ENCODE results near the gene GLS2. TPM values are rescaled to one million over a fixed set of nuclear protein-coding genes. Genes with fewer than 3 reads are reported as not detected.
"Not testable (repeated sequence)": the region's sequence is repeated elsewhere in the genome, so short reads cannot be mapped to it uniquely, and the experiment has no call there.

Gene GLS2
- not detected in 2 replicates for total RNA-seq (2014; rRNA removed; shearing (Covaris generic))
- polyA plus RNA-seq (2015; cell fraction: cytosol; rRNA removed): not detected in 2 replicates
- not detected in 2 replicates for polyA plus RNA-seq (2015; cell fraction: nucleus; rRNA removed)

- in situ Hi-C loops (cut with HindIII; ENCODE audit: low pct_unique_long_range_greater_than_20kb, low sequenced_read_pairs): no loop called here
- no peak for DNase-seq (ENCODE audit: low read depth, low spot score)
Observed at GRCh38 chr12:56488041-56488955, at the start of gene GLS2. Gene GLS2, minus strand, starts transcription at chr12:56488161. Its CDS starts 43 bp downstream, at chr12:56488118.

- in situ Hi-C loops (cut with HindIII; ENCODE audit: low pct_unique_long_range_greater_than_20kb, low sequenced_read_pairs): no loop called here
- DNase-seq (ENCODE audit: low read depth, low spot score): no peak
Observed at GRCh38 chr12:56537546-56537945, 49.6 kb upstream of the GLS2 start.

GRCh38 chr12:56530390-56531055 lies 42.6 kb upstream of the GLS2 start:
- DNase-seq (ENCODE audit: low read depth, low spot score): no peak
- in situ Hi-C loops (cut with HindIII; ENCODE audit: low pct_unique_long_range_greater_than_20kb, low sequenced_read_pairs): no loop called here

- in situ Hi-C loops (cut with HindIII; ENCODE audit: low pct_unique_long_range_greater_than_20kb, low sequenced_read_pairs): no loop called here
Observed at GRCh38 chr12:56529656-56530055, 41.7 kb upstream of the GLS2 start.

GRCh38 chr12:56528846-56529245 lies 40.9 kb upstream of the GLS2 start:
- in situ Hi-C loops (cut with HindIII; ENCODE audit: low pct_unique_long_range_greater_than_20kb, low sequenced_read_pairs): no loop called here
- DNase-seq (ENCODE audit: low read depth, low spot score): no peak

More at GRCh38 chr12:56529656-56530055, 41.7 kb upstream of the GLS2 start:
- DNase-seq (ENCODE audit: low read depth, low spot score): peak; percentile 20

GRCh38 chr12:56522411-56523193 lies 34.6 kb upstream of the GLS2 start:
- in situ Hi-C loops (cut with HindIII; ENCODE audit: low pct_unique_long_range_greater_than_20kb, low sequenced_read_pairs): loop anchor here (25.0 kb wide), 1 partner anchor 90 kb away; no protein-coding TSS in a partner anchor
- peak; percentile 13 for DNase-seq (ENCODE audit: low read depth, low spot score)

GRCh38 chr12:56521590-56522371 lies 33.8 kb upstream of the GLS2 start, which contains the start of gene RBMS2:
Gene RBMS2, plus strand, starts transcription at chr12:56521820. Its CDS starts 204 bp downstream, at chr12:56522024.
- DNase-seq (ENCODE audit: low read depth, low spot score): peak; percentile 93
- in situ Hi-C loops (cut with HindIII; ENCODE audit: low pct_unique_long_range_greater_than_20kb, low sequenced_read_pairs): loop anchor here (25.0 kb wide), 1 partner anchor 91 kb away; no protein-coding TSS in a partner anchor

GRCh38 chr12:56521209-56521589 lies 33.2 kb upstream of the GLS2 start:
- DNase-seq (ENCODE audit: low read depth, low spot score): no peak
- in situ Hi-C loops (cut with HindIII; ENCODE audit: low pct_unique_long_range_greater_than_20kb, low sequenced_read_pairs): loop anchor here (25.0 kb wide), 1 partner anchor 91 kb away; no protein-coding TSS in a partner anchor

GRCh38 chr12:56520506-56520905 lies 32.5 kb upstream of the GLS2 start:
- in situ Hi-C loops (cut with HindIII; ENCODE audit: low pct_unique_long_range_greater_than_20kb, low sequenced_read_pairs): loop anchor here (25.0 kb wide), 1 partner anchor 92 kb away; no protein-coding TSS in a partner anchor

GRCh38 chr12:56520048-56520447 lies 32.1 kb upstream of the GLS2 start:
- in situ Hi-C loops (cut with HindIII; ENCODE audit: low pct_unique_long_range_greater_than_20kb, low sequenced_read_pairs): loop anchor here (25.0 kb wide), 1 partner anchor 92 kb away; no protein-coding TSS in a partner anchor

More at GRCh38 chr12:56520506-56520905, 32.5 kb upstream of the GLS2 start:
- DNase-seq (ENCODE audit: low read depth, low spot score): no peak

GRCh38 chr12:56518570-56518969 lies 30.6 kb upstream of the GLS2 start:
- in situ Hi-C loops (cut with HindIII; ENCODE audit: low pct_unique_long_range_greater_than_20kb, low sequenced_read_pairs): loop anchor here (25.0 kb wide), 1 partner anchor 94 kb away; no protein-coding TSS in a partner anchor
- DNase-seq (ENCODE audit: low read depth, low spot score): no peak

More at GRCh38 chr12:56520048-56520447, 32.1 kb upstream of the GLS2 start:
- no peak for DNase-seq (ENCODE audit: low read depth, low spot score)

GRCh38 chr12:56517854-56518253 lies 29.9 kb upstream of the GLS2 start:
- in situ Hi-C loops (cut with HindIII; ENCODE audit: low pct_unique_long_range_greater_than_20kb, low sequenced_read_pairs): loop anchor here (25.0 kb wide), 1 partner anchor 94 kb away; no protein-coding TSS in a partner anchor
- DNase-seq (ENCODE audit: low read depth, low spot score): no peak

GRCh38 chr12:56514014-56514318 lies 26.0 kb upstream of the GLS2 start:
- DNase-seq (ENCODE audit: low read depth, low spot score): not testable (repeated sequence)
- in situ Hi-C loops (cut with HindIII; ENCODE audit: low pct_unique_long_range_greater_than_20kb, low sequenced_read_pairs): loop anchor here (25.0 kb wide), 1 partner anchor 98 kb away; no protein-coding TSS in a partner anchor

GRCh38 chr12:56510786-56511185 lies 22.8 kb upstream of the GLS2 start:
- in situ Hi-C loops (cut with HindIII; ENCODE audit: low pct_unique_long_range_greater_than_20kb, low sequenced_read_pairs): loop anchor here (25.0 kb wide), 1 partner anchor 102 kb away; no protein-coding TSS in a partner anchor
- no peak for DNase-seq (ENCODE audit: low read depth, low spot score)

GRCh38 chr12:56499879-56500278 lies 11.9 kb upstream of the GLS2 start:
- not testable (repeated sequence) for DNase-seq (ENCODE audit: low read depth, low spot score)
- in situ Hi-C loops (cut with HindIII; ENCODE audit: low pct_unique_long_range_greater_than_20kb, low sequenced_read_pairs): loop anchor here (25.0 kb wide), 1 partner anchor 112 kb away; no protein-coding TSS in a partner anchor

GRCh38 chr12:56499452-56499851 lies 11.5 kb upstream of the GLS2 start:
- in situ Hi-C loops (cut with HindIII; ENCODE audit: low pct_unique_long_range_greater_than_20kb, low sequenced_read_pairs): not testable (repeated sequence)

More at GRCh38 chr12:56499452-56499851, 11.5 kb upstream of the GLS2 start:
- DNase-seq (ENCODE audit: low read depth, low spot score): not testable (repeated sequence)
